Measurements from ENCODE around the gene ACBD3. TPM values are rescaled to one million over a fixed set of nuclear protein-coding genes. Genes with fewer than 3 reads are reported as not detected.
A peak's percentile ranks its signal among the peaks of the same experiment; 100 is the strongest.

The ACBD3 gene
- total RNA-seq, 1 donor from 2014 or later, result 27.9 TPM

DNA sequence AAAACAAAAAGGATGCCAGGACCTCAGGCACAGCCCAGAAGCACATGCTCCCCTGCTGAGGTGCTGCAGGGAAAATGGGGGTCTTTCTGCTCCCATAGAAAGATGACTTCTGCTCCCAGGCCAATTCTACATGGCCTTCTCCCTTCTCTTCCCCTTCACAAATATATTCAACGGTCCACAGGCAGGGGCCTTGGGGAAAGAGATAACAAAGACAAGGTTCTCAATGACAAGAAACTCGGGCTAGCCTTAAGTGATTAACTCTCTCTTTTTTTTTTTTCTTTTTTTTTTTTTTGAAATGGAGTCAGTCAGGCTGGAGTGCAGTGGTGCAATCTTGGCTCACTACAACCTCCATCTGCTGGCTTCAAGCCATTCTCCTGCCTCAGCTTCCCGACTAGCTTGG lies 69.9 kb downstream of the ACBD3 start:
- no peak for DNase-seq (ENCODE audit: low read depth in 2 of 2)

DNA sequence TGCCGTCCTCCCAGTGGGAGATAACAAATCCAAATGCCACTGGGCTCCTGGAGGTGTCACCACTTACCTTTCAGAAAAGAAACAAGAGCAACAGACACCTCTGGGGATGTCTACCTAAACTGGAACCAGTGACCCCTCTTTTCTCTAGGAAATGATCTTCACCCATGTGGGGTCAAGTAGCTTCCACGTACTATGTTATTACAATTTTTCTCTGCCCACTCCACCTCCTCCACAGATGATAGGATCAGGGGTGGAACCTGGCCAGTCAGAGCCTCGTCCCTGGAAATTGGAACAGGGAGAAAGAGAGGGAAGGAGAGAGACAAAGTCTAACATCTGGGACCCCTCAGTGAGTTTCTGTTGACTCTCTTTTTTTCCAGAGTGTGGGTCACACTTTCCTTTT lies 73.9 kb downstream of the ACBD3 start:
- no peak for DNase-seq (ENCODE audit: low read depth in 2 of 2)

DNA sequence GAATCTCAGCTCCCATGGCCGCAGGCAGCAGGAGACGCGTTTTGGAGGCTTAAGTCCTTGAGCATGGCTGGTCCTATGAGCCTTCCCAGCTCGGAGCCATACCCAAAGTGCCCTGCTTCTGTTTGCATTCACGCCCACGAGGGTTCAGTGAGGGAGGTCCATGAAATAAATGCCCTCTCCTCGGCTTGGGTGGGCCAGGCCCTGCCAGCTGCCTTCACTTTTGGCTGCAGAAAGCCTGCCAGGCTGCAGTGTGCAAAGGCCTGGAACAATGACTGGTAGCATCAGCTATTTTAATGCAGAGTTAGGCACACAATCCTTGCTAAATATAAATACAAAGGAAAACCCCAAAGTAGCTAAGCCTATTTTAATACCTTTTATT lies 74.7 kb downstream of the ACBD3 start:
- no peak for DNase-seq (ENCODE audit: low read depth in 2 of 2)

DNA sequence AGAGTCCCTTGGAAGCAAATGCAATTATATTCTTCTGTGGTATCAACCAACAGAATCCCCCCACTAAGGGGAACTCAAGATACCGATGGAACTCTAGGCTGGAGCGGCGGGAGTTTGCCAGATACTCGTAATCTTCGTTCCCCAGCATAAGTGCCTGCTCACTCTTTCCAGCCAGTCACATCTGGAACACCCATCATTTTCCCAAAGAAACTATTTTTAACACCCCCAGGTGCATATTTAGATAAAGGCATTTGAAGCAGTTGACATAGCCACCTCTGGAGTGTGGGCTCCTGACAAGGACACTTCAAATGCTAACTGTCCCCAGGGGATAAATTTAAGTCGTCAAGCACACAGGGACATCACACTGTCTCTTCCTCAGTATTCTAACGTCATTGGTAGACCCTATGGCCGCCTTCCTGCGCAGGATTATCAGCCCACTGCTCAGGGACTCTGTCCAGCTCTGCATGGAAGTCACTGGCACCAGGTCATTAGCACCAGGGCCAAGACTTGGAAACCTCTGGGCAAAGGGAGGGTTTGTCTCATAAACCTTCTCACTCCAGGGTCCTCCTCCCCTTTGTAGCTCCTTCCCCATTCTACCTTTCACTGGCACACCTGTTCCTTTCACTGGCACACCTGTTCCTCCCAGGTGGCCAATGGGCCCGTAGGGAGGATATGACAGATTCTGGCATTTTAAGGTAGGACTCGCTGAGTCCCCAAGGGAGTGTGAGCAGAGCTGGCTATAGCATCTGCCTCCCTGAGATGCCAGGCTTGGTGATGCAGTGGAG lies 75.3 kb downstream of the ACBD3 start:
- DNase-seq (ENCODE audit: low read depth in 2 of 2), result no peak

DNA sequence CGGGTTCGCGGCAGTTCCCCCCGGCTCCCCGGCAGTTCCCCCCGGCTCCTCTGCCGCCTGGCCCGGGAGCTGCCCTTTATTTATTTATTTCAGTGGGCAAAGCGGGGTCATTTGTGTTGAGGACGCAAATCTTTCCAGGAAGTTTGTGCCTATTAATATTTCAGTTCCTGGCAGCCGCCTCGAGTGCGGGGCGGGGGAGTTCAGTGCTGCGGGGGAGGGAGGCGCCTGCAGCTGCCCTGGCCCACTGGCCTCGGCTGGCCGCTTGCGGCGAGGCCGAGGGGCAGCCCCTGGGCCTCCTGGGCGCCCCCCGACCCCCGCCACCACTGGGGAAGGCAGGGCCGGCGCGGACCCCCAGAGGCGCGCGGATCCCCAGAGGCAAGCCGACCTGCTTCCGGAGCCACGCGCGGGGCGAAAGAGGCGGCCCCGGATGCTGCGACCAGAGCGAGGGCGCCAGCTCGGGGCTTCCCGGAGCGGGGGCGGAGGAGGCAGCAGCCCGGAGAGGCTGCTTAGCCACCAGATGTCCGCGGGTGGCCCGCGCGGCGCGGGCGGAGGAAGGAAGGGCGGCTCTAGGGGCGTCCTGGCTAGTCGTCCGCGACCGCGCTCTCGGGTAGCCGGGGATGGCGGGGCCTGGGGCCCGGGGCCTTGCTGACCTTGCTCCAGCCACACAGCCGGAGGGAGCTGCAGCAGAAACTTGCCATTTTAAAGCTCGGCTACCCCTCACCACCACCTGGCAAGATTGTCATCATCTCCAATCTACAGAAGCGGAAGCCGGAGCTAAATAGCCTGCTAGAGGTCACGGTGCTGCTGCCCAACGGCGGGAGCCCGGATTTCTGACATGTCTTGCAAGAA lies 76.1 kb downstream of the ACBD3 start:
- DNase-seq (ENCODE audit: low read depth in 2 of 2), result peak; percentile 70 to 71

DNA sequence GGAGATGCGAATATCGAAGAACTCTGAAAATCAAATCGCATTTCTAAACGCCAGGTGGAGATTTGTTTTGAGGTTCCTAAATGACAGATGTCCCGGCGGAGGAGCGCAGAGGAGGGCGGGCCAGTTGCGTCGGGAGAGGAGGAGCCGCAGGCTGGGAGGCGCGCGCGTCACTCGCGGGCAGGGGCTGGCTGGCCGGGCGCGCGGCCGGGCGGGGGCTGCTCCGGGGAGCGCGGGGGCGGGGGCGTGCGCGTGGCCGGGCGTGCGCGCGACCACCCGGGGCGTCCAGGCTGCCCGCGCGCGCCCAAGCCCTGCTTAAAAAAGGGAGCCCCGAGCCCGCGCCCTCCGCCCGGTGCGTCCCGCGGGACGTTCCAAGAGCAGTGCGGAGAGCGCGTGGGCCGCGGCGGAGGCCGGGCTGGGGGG lies 76.7 kb downstream of the ACBD3 start:
- DNase-seq (ENCODE audit: low read depth in 2 of 2), result peak; percentile 60 to 84

DNA sequence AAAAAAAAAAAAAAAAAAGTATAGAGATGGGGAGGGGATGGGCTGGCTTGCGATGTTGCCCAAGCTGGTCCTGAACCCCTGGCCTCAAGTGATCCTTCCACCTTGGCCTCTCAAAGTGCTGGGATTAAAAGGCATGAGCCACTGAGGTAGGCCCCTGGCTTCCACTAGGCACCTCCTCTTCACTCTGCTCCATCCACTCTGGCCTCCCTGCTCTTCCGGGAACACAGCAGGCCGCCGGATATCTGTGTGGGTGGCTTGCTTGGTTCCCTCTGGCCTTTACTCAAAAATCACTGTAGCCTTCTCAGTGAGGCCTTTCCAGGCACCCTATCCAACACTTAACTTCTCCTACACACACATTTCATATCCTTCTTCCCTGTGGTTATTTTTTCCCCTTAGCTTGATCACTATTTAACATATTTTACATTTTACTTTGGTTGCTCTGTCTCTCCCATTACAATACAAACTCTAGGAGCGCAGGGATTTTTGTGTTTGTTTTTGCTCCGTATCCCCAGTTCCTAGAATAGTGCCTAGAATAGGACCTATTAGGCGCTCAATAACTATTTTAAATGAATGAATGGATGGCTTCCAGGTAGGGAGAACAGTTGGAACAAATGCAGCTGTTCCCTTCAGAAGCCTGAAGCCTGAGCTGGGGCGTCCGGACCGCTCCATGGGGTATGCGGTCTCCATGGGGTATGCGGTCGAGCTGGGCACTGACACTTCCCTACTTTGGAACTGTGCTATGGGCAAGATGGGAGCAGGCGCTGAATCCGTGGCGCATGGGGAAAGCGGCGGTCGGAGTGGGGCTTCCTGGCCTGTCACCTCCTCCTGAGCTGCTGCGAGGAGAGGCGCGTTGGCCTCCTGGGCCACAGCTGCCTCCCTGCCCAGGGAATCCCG lies 77.4 kb downstream of the ACBD3 start:
- no peak for DNase-seq (ENCODE audit: low read depth in 2 of 2)

DNA sequence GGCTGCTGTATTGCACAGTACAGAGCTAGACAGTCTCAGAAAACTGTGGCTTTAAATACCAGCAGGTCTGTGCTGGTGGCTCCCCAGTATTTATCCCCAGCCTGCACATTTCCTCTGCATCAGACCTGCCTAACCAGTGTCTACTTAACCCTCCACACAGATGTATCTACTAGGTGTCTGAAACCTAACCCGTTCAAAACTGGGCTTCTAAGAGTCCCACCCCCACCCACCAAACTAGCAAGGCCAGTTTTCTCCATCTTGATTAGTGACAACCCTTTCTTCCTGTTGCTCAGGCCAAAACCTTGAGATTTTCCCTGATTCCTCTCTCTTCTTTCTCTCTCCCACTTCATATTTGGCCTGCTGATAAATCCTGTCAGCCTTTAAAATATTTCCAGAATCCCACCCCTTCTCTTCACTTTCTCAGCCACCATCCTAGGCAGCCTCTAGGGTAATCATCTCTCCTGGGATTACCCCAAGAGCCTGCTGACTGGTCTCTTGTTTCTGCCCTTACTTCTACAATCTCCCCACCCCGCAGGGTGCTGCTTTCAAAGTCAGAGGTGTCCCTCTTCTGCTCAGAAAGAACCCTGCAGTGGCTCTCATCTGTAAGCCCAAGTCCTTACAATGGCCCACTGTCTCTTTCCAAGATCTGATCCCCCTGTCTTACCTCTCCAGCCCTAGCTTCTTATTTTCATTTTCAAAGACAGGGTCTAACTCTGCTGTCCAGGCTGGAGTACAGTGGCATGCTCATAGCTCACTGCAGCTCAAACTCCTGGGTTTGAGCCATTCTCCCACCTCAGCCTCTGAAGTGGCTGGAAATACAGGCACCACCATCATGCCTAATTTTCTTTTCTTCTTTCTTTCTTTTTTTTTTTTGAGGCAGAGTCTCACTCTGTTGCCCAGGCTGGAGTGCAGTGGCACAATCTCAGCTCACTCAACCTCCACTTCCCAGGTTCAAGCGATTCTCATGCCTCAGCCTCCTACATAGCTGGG lies 78.8 kb downstream of the ACBD3 start:
- no peak for DNase-seq (ENCODE audit: low read depth in 2 of 2)

DNA sequence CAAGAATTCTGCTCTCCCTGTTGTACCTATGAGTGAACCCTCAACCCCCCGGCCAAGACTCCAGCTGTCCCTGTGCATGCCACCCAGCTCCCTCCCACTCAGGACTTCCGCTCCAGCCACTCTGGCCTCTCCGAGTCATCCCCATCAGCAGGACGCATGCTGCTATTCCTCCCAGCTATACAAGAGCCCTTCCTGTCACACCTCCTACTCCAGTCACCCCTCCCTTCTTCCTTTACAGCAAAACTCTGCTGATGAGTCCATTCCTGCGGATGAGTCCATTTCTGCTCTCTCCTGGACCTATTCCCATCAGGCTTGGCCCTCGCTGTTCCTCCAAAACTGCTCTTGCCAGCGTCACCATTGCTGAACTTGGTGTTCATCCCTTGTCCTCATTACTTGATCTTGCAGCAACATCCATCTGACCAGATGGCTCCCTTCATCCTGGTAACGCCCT lies 81.8 kb downstream of the ACBD3 start:
- DNase-seq (ENCODE audit: low read depth in 2 of 2), result peak in 1 of 2 donors; percentile 24

DNA sequence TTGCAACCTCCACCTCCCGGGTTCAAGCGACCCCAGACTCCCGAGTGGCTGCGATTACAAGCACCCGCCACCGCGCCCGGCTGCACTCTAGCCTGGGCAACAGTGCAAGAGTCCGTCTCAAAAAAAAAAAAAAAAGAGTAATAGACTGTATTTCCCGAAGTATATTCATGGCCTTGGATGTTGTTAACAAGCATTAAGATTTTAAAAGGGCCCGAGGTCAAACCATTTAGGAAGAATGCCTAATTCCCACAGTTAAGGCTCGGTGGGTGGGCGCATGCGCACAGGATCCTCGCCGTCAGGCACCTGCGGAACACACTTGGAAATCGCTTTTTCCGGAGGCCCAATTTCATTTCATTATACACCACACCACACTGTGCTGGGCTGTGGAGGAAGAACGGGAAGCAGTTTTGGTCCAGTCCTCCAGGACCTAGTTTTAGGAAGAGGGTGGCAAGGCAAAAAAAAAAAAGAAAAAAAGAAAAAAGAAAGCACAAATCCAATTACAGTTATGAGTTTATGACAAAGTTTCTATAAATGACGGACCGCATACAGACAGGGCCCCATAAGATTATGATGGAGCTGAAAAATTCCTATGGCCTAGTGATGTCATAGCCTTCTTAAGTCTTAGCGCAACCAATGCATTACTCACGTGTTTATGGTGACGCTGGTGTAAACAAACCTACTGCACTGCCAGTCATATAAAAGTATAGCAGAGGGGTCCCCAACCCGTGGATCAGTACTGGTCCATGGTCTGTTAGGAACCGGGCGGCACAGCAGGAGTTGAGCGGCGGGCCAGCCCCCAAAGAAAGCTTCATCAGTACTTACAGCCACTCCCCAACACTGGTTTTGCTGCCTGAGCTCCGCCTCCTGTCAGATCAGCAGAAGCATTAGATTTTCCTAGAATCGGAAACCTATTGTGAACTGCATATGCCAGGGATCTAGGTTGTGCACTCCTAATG lies 85.8 kb downstream of the ACBD3 start:
- peak in 1 of 2 donors; percentile 53 for DNase-seq (ENCODE audit: low read depth in 2 of 2)

DNA sequence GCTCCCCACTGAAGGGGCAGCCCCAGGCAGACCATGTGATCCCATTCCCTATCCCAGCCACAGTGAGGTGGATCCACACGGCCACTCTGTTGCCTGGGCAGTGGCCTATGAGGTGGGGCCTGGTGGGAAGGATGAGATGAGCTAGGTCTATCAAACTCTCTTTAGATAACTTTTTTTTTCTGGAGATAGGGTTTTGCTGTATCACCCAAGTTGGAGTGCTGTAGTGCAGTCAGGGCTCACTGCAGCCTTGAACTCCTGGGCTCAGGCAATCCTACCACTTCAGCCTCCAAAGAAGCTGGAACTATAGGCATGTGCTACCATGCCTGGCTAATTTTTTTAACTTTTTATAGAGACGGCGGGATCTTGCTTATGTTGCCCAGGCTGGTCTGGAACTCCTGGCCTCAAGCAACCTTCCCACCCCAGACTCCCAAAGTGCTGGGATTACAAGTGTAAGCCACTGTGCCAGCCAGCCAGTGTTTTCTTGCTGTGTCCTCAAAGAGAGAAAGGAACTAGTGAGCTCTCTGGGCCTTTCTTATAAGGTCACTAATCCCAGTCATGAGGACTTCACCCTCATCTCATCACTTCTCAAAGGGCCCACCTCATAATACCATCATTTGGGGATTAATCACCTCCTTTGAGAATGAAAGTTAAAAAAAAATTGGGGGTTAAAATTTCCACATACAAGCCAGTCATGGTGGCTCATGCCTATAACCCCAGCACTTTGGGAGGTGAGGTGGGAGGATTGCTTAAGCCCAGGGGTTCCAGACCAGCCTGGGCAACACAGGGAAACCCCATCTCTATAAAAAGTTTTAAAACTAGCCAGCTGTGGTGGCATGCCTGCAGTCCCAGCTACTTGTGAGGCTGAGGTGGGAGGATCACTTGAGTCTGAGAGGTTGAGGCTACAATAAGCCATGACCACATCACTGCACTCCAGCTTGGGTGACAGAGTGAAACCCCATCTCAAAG lies 87.4 kb downstream of the ACBD3 start:
- DNase-seq (ENCODE audit: low read depth in 2 of 2), result no peak

DNA sequence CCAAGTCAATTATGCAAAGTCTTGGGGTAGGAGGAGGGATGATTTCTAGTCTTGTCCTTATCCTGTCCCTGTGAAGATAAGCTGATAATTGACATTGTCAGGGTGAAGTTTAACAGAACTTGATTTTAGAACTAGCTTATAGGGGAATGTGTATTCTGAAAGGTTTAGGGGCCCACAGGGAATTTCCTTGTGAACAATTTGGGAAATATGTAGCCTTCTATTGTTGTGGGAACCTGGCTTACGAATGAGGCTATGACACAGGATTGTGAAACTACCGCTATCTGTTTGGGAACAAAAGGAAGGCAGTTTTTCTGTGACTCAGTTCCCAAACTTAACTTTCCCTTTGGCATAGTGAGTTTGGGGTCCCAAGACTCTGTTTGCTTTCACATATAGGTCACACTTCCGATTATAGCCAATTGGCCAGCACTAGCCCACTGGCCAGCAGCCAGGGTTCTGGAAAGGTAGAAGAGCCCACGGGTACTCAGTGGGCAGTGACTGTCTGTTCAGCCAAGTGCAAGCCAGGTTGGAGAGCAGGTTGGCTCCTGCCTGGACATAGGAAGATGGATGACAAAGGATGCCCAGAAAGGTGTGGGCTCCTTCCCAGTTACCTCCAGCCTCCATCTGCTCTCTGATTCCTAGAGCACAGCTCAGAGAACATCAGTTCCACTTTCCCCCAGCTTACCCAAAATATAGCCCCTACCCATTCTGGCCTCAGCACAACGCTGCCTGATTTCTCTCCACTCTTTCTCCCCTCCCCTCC lies 88.5 kb downstream of the ACBD3 start:
- peak; percentile 60 to 66 for DNase-seq (ENCODE audit: low read depth in 2 of 2)

DNA sequence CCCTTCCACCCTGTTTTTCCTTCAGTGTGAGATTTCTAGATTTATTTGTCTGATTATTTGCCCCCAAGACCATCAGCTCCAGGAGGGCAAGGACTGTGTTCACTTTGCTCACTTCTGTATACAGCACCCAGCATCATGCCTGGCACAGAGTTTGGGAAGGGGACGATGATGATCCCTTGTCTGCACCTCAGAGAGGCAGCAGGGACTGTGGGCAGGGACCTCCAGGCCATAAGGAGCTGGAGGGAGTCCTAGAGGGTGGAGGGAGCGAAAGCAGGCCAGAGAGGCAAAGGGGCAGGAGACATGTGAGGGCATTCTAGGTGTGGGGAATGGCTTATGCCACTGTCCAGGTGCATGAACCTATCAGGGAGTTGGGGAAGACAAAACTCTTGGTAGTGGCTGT lies 91.3 kb downstream of the ACBD3 start:
- DNase-seq (ENCODE audit: low read depth in 2 of 2), result no peak
